RWPE1 (cell line): Measurements from ENCODE around the gene PPP6R2.

ENCODE experiments used
- CTCF ChIA-PET: fragments of 350-600 bp; sonication (Branson Sonifier 250); formaldehyde crosslinking; extraction: SDS; loops from one replicate; lab custom pipeline; 2021; lab: Yijun Ruan, JAX
- POLR2A ChIA-PET: fragments of 400-600 bp; formaldehyde crosslinking; extraction: SDS; loops from one replicate; lab custom pipeline; 2020; ENCODE audit warnings: antibody characterized with exemption; ENCODE audit not compliant: low non-redundant PET; lab: Yijun Ruan, JAX
- DNase-seq: peaks from one replicate; pipeline ENCODE4 v3.0.0; 2012; ENCODE audit warnings: low spot score
- H3K27ac ChIP-seq: fragments of 450-650 bp; 2 replicates; pipeline ENCODE4 v1.5.1; 2017
- TF ChIP-seq, protein P1 (sequence below): fragments of 450-650 bp; conservative IDR thresholded peaks from 2 replicates; pipeline ENCODE4 v1.5.1; 2017; ENCODE audit warnings: low read depth, mild to moderate bottlenecking

PPP6R2 gene

DNA sequence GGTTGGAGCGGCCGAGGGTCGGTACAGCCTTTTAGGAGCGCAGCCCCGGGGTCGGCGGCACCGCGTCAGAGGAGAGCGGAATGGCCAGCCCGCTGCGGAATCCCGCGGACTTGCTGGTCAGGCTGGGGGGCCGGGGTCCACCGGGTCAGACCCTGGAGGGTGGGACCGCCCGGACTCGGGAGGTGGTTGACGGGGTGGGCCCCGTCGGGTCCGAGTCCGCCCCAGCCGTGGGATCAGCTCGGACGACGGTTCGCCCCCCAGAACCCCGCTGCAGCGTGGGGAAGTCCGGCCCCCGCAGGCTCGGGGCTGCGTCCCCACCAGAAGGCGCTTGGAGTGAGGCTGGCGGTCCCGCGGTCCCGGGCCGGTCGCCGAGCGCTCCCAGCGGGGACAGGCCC, 137.9 kb downstream of the PPP6R2 start:
- TF ChIP-seq, protein P1, sequence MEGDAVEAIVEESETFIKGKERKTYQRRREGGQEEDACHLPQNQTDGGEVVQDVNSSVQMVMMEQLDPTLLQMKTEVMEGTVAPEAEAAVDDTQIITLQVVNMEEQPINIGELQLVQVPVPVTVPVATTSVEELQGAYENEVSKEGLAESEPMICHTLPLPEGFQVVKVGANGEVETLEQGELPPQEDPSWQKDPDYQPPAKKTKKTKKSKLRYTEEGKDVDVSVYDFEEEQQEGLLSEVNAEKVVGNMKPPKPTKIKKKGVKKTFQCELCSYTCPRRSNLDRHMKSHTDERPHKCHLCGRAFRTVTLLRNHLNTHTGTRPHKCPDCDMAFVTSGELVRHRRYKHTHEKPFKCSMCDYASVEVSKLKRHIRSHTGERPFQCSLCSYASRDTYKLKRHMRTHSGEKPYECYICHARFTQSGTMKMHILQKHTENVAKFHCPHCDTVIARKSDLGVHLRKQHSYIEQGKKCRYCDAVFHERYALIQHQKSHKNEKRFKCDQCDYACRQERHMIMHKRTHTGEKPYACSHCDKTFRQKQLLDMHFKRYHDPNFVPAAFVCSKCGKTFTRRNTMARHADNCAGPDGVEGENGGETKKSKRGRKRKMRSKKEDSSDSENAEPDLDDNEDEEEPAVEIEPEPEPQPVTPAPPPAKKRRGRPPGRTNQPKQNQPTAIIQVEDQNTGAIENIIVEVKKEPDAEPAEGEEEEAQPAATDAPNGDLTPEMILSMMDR, result no peak
- H3K27ac ChIP-seq, result peak overlapping the region; percentile 34; the same call in 1 of the 2 replicates
- CTCF ChIA-PET, result no interaction called here
- POLR2A ChIA-PET, result interaction anchor here (1.0 kb wide), 1 partner anchor 9 kb away, joined by 4 read pairs; no protein-coding TSS in a partner anchor
- DNase-seq, result no peak

DNA sequence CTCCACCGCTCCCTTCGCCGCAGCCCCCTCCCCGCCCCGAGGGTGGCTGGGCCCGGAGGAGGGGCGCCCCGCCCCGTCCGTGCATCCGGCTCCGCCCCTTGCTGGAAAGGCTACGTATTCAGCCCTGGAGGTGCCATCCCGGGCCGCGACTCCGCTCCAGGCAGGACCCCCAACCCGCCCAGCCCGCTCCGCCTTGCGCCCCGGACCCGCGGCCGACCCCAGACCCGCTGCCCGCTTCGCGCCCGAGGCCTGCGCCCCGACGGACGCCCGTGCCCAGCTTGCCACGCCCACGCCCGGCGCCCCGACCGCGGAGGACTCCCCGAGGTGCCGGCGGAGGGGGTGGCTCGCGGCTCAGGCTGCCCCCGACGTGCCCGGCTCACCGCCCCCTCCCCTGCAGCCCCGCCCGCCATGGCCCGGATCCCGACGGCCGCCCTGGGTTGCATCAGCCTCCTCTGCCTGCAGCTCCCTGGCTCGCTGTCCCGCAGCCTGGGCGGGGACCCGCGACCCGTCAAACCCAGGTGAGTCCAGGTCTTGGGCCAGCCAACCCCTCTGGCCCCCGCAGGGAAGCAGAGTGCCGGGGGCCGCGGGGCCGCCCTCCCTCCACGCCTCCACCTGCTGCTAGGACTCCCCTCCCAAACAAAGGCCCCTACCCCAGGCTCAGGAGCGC, 138.4 kb downstream of the PPP6R2 start, which contains the start of gene ADM2:
TSS of gene ADM2 (plus strand) at position 104 of the 667 bp plus-strand sequence. CDS start at position 409, 305 bp downstream.
- DNase-seq, result no peak
- peak within 1 kb of the TSS; percentile 34; the same call in 1 of the 2 replicates for H3K27ac ChIP-seq
- ChIA-PET POLR2A (interaction anchor here (1.0 kb wide), 1 partner anchor 10 kb away, joined by 4 read pairs; no protein-coding TSS in a partner anchor), CTCF (no interaction called here)
- TF ChIP-seq, protein P1, result no peak

DNA sequence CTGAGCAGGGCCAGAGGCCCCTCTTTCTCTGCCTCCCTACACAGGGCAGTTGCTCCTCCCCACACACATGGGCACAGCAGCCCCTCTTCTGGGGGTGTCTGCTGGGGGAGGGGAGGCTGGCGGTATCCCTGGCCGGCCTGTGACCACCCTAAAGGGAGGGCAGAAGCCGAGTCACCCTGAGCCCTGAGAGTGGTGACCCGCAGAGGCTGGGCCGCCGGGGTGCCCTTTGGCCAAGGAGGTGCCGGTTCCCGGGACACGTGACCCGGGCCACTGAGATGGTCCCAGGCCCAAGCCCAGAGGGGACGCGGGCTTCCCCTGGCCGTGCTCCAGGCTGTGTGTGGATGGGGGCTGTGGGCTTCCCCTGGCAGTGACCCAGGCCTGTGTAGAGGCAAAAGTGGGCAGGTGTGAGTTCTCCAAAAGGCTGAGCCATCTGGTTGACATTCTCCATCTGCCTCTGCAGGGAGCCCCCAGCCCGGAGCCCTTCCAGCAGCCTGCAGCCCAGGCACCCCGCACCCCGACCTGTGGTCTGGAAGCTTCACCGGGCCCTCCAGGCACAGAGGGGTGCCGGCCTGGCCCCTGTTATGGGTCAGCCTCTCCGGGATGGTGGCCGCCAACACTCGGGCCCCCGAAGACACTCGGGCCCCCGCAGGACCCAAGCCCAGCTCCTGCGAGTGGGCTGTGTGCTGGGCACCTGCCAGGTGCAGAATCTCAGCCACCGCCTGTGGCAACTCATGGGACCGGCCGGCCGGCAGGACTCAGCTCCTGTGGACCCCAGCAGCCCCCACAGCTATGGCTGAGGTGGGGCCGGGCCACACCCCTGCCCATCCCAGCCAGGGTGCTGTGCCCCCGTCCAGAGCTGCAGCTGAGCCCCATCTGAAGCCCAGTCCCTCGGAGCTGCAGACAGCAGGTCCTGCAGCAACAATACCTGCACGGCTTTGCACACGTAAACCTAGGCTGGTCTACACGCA, 139.3 kb downstream of the PPP6R2 start:
- DNase-seq, result no peak
- H3K27ac ChIP-seq, result peak overlapping the region; percentile 34; the same call in 1 of the 2 replicates
- TF ChIP-seq, protein P1, result no peak
- CTCF ChIA-PET, result interaction anchor here (0.6 kb wide), 1 partner anchor 78 kb away, joined by 3 read pairs; no protein-coding TSS in a partner anchor
- POLR2A ChIA-PET, result interaction anchor here (1.0 kb wide), 1 partner anchor 10 kb away, joined by 4 read pairs; no protein-coding TSS in a partner anchor

DNA sequence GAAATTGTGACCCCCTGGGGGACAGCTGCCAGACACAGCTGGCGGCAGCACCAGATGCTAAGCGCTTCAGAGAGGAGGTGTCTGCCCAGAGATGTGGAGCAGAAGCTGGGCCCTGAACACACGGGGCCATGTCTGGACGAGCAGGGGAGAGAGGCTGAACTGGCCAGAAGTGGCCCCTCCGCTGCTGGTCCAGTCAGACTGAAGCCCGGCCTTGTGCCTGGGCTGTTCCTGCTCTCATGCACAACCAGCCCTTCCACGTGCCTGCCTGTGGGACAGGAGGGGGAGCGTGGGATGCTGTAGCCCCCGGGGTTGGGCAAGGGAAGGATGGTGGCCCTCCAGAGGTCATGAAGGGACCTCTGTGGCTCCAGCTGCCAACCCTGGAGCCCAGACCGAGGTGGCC, 140.0 kb downstream of the PPP6R2 start:
- H3K27ac ChIP-seq, result peak overlapping the region; percentile 34; the same call in 1 of the 2 replicates
- CTCF ChIA-PET, result interaction anchor here (0.6 kb wide), 1 partner anchor 79 kb away, joined by 3 read pairs; no protein-coding TSS in a partner anchor
- TF ChIP-seq, protein P1, result no peak
- no peak for DNase-seq
- POLR2A ChIA-PET, result no interaction called here

DNA sequence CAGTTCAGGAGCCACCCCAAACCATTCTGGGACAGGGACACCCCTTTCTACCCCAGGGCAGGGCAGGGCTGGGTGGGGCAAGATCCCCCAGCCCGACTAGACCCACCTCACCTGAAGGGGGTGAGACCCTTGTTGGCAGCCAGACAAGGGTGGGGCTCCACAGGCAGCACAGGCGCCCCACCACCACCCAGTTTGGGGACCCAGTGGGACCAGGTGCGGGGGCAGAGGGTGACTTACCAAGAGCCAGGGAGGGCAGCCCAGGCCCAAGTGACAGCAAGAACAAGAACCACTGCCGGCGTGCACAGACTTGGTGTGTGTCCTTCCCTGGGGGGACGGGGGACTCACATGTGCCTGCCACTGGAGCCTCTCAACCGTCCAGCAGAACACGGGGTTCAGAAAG, 140.4 kb downstream of the PPP6R2 start:
- TF ChIP-seq, protein P1, result no peak
- CTCF ChIA-PET, result interaction anchor here (1.0 kb wide), 1 partner anchor 13 kb away, joined by 3 read pairs; no protein-coding TSS in a partner anchor
- POLR2A ChIA-PET, result no interaction called here
- DNase-seq, result no peak
- H3K27ac ChIP-seq, result peak overlapping the region; percentile 13; the same call in 1 of the 2 replicates
